ENCODE data around the gene TP53BP2. TPM values are rescaled to one million over a fixed set of nuclear protein-coding genes. Genes with fewer than 3 reads are reported as not detected.

Gene TP53BP2
- total RNA-seq, 4 donors from 2014 or later, result 31.7 to 196 (median 58.2) TPM

DNA sequence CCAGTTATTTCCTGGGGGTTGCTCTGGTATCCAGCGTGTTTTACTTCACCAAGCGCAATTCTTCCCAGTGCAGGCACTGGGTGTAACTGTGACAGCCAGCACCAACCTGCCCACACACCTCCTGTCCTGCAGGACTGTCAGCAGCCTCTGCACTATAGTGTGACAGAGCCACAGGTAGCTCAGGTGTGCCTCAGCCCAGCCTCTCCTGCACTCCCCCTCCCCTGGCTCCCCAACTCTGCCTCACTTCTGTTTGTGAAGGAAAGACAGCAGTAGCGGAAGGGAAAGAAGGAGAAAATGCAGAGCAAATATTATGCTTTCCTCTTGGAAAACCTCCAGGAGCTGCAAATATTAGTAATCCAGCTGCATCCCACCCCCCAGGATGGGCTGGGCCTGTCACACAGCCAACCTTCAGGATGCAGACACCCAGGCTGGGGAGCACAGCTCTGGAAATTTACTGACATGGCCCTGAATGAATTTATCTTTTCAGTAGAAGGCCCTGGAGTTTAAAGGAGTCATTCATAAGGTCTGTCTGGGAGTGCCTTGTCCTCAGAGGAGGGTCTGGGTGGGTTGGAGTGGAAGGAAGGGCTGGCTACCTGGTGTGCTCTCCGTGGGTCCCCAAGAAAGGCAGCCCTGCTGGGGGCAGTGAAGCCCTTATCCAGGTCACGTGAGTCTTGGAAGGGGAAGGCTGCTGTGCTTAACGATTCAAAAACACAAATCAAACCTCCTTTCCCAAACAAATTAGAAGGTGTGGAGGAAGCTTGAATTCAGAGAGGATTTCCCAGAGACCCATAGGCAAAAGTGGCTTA is 112.6 kb downstream of the TP53BP2 start:
- no peaks in the 10 kb centered on the region for H3K27me3 ChIP-seq
- DNase-seq, result no peak
- TF ChIP-seq POLR2A (IDR thresholded peaks at IDR 0.05), result no peak
- TF ChIP-seq, protein P1, sequence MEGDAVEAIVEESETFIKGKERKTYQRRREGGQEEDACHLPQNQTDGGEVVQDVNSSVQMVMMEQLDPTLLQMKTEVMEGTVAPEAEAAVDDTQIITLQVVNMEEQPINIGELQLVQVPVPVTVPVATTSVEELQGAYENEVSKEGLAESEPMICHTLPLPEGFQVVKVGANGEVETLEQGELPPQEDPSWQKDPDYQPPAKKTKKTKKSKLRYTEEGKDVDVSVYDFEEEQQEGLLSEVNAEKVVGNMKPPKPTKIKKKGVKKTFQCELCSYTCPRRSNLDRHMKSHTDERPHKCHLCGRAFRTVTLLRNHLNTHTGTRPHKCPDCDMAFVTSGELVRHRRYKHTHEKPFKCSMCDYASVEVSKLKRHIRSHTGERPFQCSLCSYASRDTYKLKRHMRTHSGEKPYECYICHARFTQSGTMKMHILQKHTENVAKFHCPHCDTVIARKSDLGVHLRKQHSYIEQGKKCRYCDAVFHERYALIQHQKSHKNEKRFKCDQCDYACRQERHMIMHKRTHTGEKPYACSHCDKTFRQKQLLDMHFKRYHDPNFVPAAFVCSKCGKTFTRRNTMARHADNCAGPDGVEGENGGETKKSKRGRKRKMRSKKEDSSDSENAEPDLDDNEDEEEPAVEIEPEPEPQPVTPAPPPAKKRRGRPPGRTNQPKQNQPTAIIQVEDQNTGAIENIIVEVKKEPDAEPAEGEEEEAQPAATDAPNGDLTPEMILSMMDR (IDR thresholded peaks at IDR 0.05), result no peak
- no peaks in the 10 kb centered on the region for H3K9me3 ChIP-seq
- peak overlapping the region in 2 of 4 donors; percentile 45 to 46 for H3K27ac ChIP-seq
- H3K4me3 ChIP-seq, result no peak overlapping the region
- H3K4me1 ChIP-seq, result peaks cover 0 to 49% (median 6%) of the 10 kb centered on the region in 4 donors
- H3K36me3 ChIP-seq, result peaks cover 0 to 7% (median 0%) of the 10 kb centered on the region in 3 donors

DNA sequence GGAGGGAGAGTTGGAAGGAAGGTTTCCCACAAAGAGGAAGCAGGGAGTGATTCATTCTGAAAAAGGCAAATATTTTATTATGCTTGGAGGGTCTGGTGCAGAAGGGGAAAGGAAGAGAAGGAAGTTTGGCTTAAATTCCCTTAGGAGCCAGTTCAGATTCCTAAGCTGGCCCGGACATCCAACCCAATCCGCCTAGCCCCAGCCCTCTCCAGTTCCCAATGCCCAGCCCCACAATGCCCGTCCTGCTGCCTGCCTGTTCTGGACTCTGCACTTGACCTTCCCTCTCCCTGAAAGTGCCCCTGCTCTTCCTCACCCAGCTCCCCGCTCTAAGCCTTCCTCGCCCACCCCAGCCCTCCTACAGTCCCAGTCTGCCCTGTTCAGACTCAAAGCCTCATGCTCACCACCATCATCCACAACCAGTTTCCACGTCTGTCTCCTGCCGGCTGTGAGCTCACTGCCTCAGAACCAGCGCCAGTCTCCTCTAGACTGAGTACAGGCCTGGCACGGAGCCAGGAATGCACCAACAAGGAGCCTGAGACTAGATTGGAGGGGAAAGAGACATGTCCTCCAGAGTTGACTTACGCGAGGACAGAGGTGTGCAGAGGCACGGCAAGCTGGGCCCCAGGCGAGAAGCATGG is 114.5 kb downstream of the TP53BP2 start:
- Histone ChIP-seq H3K4me3 (no peak overlapping the region), H3K27me3 (no peaks in the 10 kb centered on the region), H3K27ac (peak overlapping the region in 2 of 4 donors; percentile 2 to 14), H3K36me3 (peaks cover 0 to 7% (median 0%) of the 10 kb centered on the region in 3 donors), H3K4me1 (peaks cover 2 to 51% (median 16%) of the 10 kb centered on the region in 4 donors), H3K9me3 (no peaks in the 10 kb centered on the region)
- TF ChIP-seq, protein P1 (IDR thresholded peaks at IDR 0.05), result no peak
- no peak for TF ChIP-seq POLR2A (IDR thresholded peaks at IDR 0.05)
- peak in 1 of 3 donors; percentile 59 for DNase-seq

DNA sequence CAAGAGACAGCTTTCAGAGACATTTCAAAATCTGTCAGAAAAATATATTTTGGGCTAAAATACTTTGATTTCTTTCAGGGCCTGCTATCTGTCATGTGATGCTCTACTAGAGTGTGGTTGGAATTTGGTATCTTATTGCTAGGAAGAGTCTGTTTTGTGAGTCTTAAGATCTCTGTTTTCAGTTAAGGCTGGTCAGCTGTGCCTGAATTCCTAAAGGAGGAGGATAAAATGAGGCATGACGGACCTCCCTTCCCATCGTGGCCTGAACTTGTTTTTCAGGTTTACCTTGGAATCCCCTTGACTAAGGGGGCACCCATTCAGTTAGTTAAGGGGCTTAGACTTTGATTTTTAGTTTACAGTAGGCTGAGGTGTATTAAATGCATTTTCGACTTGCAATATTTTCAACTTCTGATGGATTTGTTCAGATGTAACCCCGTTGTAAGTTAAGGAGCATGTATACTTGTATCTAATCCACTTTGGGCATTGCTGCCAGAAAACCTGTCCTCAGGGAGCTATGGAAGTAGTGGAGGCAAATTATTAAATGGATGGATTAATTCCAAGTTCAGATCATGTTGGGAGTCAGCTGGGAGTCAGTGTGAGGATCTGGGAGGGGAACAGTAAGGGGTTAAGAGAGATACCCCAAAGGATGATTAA is 115.1 kb downstream of the TP53BP2 start:
- no peaks in the 10 kb centered on the region for H3K27me3 ChIP-seq
- H3K4me1 ChIP-seq, result peaks cover 3 to 58% (median 20%) of the 10 kb centered on the region in 4 donors
- no peak for DNase-seq
- peaks cover 0 to 9% (median 0%) of the 10 kb centered on the region in 3 donors for H3K36me3 ChIP-seq
- TF ChIP-seq, protein P1 (IDR thresholded peaks at IDR 0.05), result no peak
- no peak for TF ChIP-seq POLR2A (IDR thresholded peaks at IDR 0.05)
- peak overlapping the region in 1 of 4 donors; percentile 14 for H3K27ac ChIP-seq
- no peaks in the 10 kb centered on the region for H3K9me3 ChIP-seq
- H3K4me3 ChIP-seq, result no peak overlapping the region

DNA sequence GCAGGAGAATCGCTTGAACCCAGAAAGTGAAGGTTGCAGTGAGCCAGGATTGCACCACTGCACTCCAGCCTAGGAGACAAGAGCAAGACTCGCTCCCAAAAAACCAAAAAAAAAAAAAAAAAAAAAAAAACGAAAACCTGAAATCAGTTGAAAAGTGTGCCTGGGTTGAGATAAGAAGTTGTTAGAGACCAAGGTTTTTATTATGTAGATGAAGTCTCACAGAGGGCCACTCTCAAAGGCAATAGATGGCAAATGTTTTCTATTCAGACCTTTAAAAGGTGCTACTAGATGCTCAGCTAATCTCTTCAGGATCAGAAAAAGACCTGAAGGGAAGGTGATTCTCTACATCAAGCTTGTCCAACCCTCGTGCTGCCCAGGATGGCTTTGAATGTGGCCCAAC is 115.8 kb downstream of the TP53BP2 start:
- H3K4me1 ChIP-seq, result peaks cover 3 to 59% (median 21%) of the 10 kb centered on the region in 4 donors
- H3K36me3 ChIP-seq, result peaks cover 0 to 13% (median 0%) of the 10 kb centered on the region in 3 donors
- no peaks in the 10 kb centered on the region for H3K9me3 ChIP-seq
- no peaks in the 10 kb centered on the region for H3K27me3 ChIP-seq
- no peak for TF ChIP-seq POLR2A (IDR thresholded peaks at IDR 0.05)
- TF ChIP-seq, protein P1 (IDR thresholded peaks at IDR 0.05), result no peak
- no peak overlapping the region for H3K27ac ChIP-seq
- no peak for DNase-seq
- no peak overlapping the region for H3K4me3 ChIP-seq

Other genes with a start within 250 kb of the TP53BP2 start
- gene CAPN8, start 180.2 kb downstream of the TP53BP2 start, total RNA-seq, result 10 to 100 TPM in 3 of 4 donors, 1 to 10 TPM in 1; 9.9 to 74.0 (median 31.4) TPM
- 100 to 1,000 TPM; 143 to 276 (median 202) TPM for gene CAPN2, start 133.4 kb downstream of the TP53BP2 start, total RNA-seq

All from Peyer's patch (tissue), 4 donors.